Thyroid gland (tissue), 4 donors: Measurements from ENCODE around the gene BNIPL.

Experiments
- CTCF ChIP-seq, 6 experiments: fragments of 200-600 bp in 3 of 6; fragments of 450-650 bp in 3 of 6; sonication (generic) in 3 of 6; IDR thresholded peaks; one replicate each; pipeline ENCODE4 v1.5.1; 2016 to 2019; ENCODE audit warnings: antibody characterized with exemption in 6 of 6, mild to moderate bottlenecking in 2 of 6, inconsistent platforms in 1 of 6, moderate library complexity in 1 of 6
- POLR2A ChIP-seq, 2 donors: fragments of 450-650 bp; IDR thresholded peaks; one replicate each; pipeline ENCODE4 v1.6.1; 2017; ENCODE audit warnings: antibody characterized with exemption in 2 of 2, mild to moderate bottlenecking in 2 of 2, moderate library complexity in 1 of 2

DNA sequence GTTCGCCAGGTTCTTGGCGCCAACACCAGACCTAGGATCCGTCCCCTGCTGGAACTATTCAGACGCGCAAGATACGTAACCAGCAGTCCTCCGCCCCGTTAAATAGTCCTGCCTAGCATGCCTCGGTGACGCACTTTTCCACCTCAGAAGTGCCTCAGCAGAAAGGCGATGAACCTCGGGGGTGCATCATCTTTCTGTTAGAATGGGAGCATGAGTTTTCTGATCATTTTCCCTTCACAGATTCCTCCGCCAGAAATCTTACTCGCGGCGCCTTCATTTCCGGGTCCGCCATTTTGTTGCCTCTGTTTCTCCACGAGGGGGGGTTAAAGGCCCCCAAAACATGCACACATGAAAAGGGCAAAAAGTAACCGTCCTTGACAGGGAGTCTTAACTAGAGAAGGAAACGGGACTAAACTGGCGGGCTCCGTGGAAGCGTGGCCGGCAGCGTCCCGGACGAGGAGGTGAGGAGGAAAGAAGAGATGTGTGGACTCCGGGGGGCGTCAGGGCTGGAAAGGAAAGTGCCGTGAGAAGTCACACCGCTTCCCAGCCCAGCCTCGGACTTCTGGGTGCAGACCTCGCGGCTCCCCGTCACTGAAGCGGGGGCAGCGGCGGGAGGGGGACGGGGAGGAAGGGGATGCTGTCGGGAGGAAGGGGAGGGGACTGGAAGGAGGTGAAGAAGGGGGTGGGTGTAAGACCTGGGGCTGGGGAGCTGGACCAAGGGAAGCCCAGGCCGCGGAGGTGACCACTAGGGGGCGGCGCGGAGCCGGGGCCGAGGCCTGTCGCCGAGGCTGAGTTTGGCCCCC lies 34.3 kb downstream of the BNIPL start, which contains the start of gene GABPB2:
- TF ChIP-seq POLR2A (IDR thresholded peaks at IDR 0.05) (peak in 1 of 2 donors; percentile 40), CTCF (IDR thresholded peaks at IDR 0.05) (peak; percentile 69 to 90 (median 85))
